HepG2 (cell line): ENCODE measurements around the gene VPS4B. TPM values are rescaled to one million over a fixed set of nuclear protein-coding genes. Genes with fewer than 3 reads are reported as not detected.

ENCODE experiments used
- ATF2 ChIP-seq: sonication (generic); formaldehyde crosslinking; IDR thresholded peaks from 2 replicates; pipeline ENCODE4 v1.4.0; 2020; ENCODE audit warnings: missing genetic modification reagents
- ATF4 ChIP-seq, 2 experiments: fragments of 450-650 bp in 1 of 2; sonication (generic) in 1 of 2; formaldehyde crosslinking; IDR thresholded peaks; 2 replicates each; pipeline versions ENCODE4 v1.5.0 to v1.8.0; 2020 to 2022; ENCODE audit warnings: mild to moderate bottlenecking in 1 of 2, missing genetic modification reagents in 1 of 2
- ATF7-NPFF ChIP-seq: sonication (generic); formaldehyde crosslinking; IDR thresholded peaks from 2 replicates; pipeline ENCODE4 v1.8.1; 2023; ENCODE audit warnings: mild to moderate bottlenecking, low read depth, missing genetic modification reagents, moderate library complexity
- FOSL2 ChIP-seq: sonication (generic); formaldehyde crosslinking; IDR thresholded peaks from 2 replicates; pipeline ENCODE4 v1.4.0; 2020; ENCODE audit warnings: missing genetic modification reagents
- GMEB1 ChIP-seq: sonication (generic); formaldehyde crosslinking; IDR thresholded peaks from 2 replicates; pipeline ENCODE4 v1.5.1; 2020; ENCODE audit warnings: missing genetic modification reagents, mild to moderate bottlenecking, borderline replicate concordance
- HMGXB3 ChIP-seq: sonication (generic); formaldehyde crosslinking; IDR thresholded peaks from 2 replicates; pipeline ENCODE4 v1.4.0; 2020; ENCODE audit warnings: missing genetic modification reagents, borderline replicate concordance
- KDM3A ChIP-seq: IDR thresholded peaks from 2 replicates; pipeline ENCODE4 v1.6.1; 2018; ENCODE audit warnings: low read depth, missing compliant biosample characterization
- MED1 ChIP-seq: sonication (generic); formaldehyde crosslinking; IDR thresholded peaks from 2 replicates; pipeline ENCODE4 v1.4.0; 2020; ENCODE audit warnings: missing genetic modification reagents
- TEF ChIP-seq: sonication (generic); formaldehyde crosslinking; IDR thresholded peaks from 2 replicates; pipeline ENCODE4 v1.5.0; 2020; ENCODE audit warnings: missing genetic modification reagents
- TP53 ChIP-seq: sonication (generic); formaldehyde crosslinking; conservative IDR thresholded peaks from 2 replicates; pipeline ENCODE4 v1.4.0; 2020; ENCODE audit warnings: missing genetic modification reagents
- ZFP82 ChIP-seq: sonication (generic); formaldehyde crosslinking; IDR thresholded peaks from 2 replicates; pipeline ENCODE4 v1.5.1; 2020; ENCODE audit warnings: mild to moderate bottlenecking, missing genetic modification reagents, borderline replicate concordance
- ZMYM4 ChIP-seq: sonication (generic); formaldehyde crosslinking; IDR thresholded peaks from 2 replicates; pipeline ENCODE4 v1.8.1; 2023; ENCODE audit warnings: mild to moderate bottlenecking, missing genetic modification reagents
- ZNF124 ChIP-seq: sonication (generic); formaldehyde crosslinking; IDR thresholded peaks from 2 replicates; pipeline ENCODE4 v1.4.0; 2020; ENCODE audit warnings: missing genetic modification reagents
- ZNF547 ChIP-seq: sonication (generic); formaldehyde crosslinking; IDR thresholded peaks from 2 replicates; pipeline ENCODE4 v1.5.1; 2020; ENCODE audit warnings: mild to moderate bottlenecking, missing genetic modification reagents
- ZNF556 ChIP-seq: sonication (generic); formaldehyde crosslinking; IDR thresholded peaks from 2 replicates; pipeline ENCODE4 v1.4.0; 2020; ENCODE audit warnings: mild to moderate bottlenecking, missing genetic modification reagents, borderline replicate concordance
- ZNF605 ChIP-seq: sonication (generic); formaldehyde crosslinking; IDR thresholded peaks from 2 replicates; pipeline ENCODE4 v1.8.0; 2022; ENCODE audit warnings: mild to moderate bottlenecking, missing genetic modification reagents
- ZNF703 ChIP-seq: sonication (generic); formaldehyde crosslinking; IDR thresholded peaks from 2 replicates; pipeline ENCODE4 v1.5.1; 2020; ENCODE audit warnings: missing genetic modification reagents, mild to moderate bottlenecking, moderate library complexity, borderline replicate concordance
- ZNF746 ChIP-seq: sonication (generic); formaldehyde crosslinking; IDR thresholded peaks from 2 replicates; pipeline ENCODE4 v1.8.0; 2022; ENCODE audit warnings: mild to moderate bottlenecking, missing genetic modification reagents
- ZSCAN31 ChIP-seq: sonication (generic); formaldehyde crosslinking; IDR thresholded peaks from 2 replicates; pipeline ENCODE4 v1.5.0; 2020; ENCODE audit warnings: low read depth, mild to moderate bottlenecking, missing genetic modification reagents
- polyA plus RNA-seq, 8 experiments: library from polyadenylated mRNA; depleted of rRNA in 3 of 8; stranded (reverse) in 7 of 8; unstranded in 1 of 8; fragments of >200 nt; fragmentation: Illumina TruSeq in 4 of 8; extraction: Trizol in 4 of 8; gene quantifications; 2 replicates each; pipeline versions ENCODE4 v1.2.1 to v1.2.3, GENCODE V29; 2011 to 2016; ENCODE audit warnings: low read depth in 4 of 8, missing spikeins in 1 of 8, mixed read lengths in 1 of 8; ENCODE audit not compliant: insufficient read depth in 1 of 8
- total RNA-seq, 5 experiments: library from RNA; depleted of rRNA; stranded (reverse); fragments of >200 nt; fragmentation: Illumina TruSeq; extraction: Trizol; gene quantifications; 2 replicates each; pipeline ENCODE4 v1.2.3, GENCODE V29; 2016; ENCODE audit warnings: low read depth in 1 of 5

The VPS4B gene
- total and polyA plus RNA-seq, 2 of the 13 experiments (the other 11 are each of a cell fraction or from before 2014, with no cell fraction given) = 12.8 to 25.9 TPM

- TF ChIP-seq TEF (peak; percentile 29), ATF7-NPFF (CRISPR knock-in tag) (peak; percentile 82), FOSL2 (CRISPR knock-in tag) (peak; percentile 54), MED1 (CRISPR knock-in tag) (peak; percentile 77), ZNF746 (CRISPR knock-in tag) (peak; percentile 86; the same call in 1 of the 2 replicates), ZMYM4 (CRISPR knock-in tag) (peak; percentile 91), HMGXB3 (CRISPR knock-in tag) (peak; percentile 53), ZNF556 (CRISPR knock-in tag) (peak; percentile 54; the same call in 1 of the 2 replicates), ATF2 (CRISPR knock-in tag) (peak; percentile 89), TP53 (CRISPR knock-in tag) (peak; percentile 87; the same call in 1 of the 2 replicates), GMEB1 (peak; percentile 76; the same call in 1 of the 2 replicates), KDM3A (CRISPR knock-in tag) (peak; percentile 83; the same call in 1 of the 2 replicates), ZSCAN31 (CRISPR knock-in tag) (peak; percentile 60; the same call in 1 of the 2 replicates), ZFP82 (CRISPR knock-in tag) (peak; percentile 60; the same call in 1 of the 2 replicates), ZNF605 (CRISPR knock-in tag) (peak; percentile 84), ZNF703 (0 out of 2 replicates have a peak, but pooled peaks have one; percentile 73), ATF4 (CRISPR knock-in tag; IDR thresholded peaks at IDR 0.05) (peak in 1 of 2 experiments; percentile 57; a peak in 2 of 4 replicates), ZNF124 (CRISPR knock-in tag) (no peak; the same call in 1 of the 2 replicates), ZNF547 (CRISPR knock-in tag) (peak; percentile 53; the same call in 1 of the 2 replicates)
These were observed 55.0 kb downstream of the VPS4B start, which contains the start of gene KDSR (continued) for GRCh38 chr18:63367053-63367953.
